ENCODE results near the gene GCSH. TPM values are rescaled to one million over a fixed set of nuclear protein-coding genes. Genes with fewer than 3 reads are reported as not detected.
A peak's percentile ranks its signal among the peaks of the same experiment; 100 is the strongest.

The GCSH gene
- total and polyA plus RNA-seq, 12 donors, result 10.3 to 80.1 (median 24.6) TPM

DNA sequence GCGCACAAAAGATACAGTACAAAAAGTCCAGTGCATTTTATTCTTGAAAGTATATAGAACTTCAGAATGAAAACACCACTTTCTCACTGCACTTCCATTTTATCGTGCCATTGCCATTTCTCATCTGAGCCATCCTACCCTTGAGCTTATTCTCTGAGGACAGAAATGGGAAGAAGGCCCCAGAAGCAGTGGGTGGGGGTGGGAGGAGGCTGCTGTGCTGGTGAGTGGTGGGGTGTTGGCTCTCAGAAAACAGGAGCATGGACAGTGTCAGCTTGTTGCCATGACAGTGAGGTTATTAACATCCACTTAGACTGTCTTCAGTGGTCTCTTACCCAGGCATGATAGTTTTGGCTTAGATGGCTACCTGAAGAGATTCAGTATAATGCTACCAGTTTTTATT, 56.1 kb downstream of the GCSH start:
- intact Hi-C loops (cut with DNase I), result no loop called here
- Histone ChIP-seq H3K9me3 (replicated peaks in 1 of 3) (no peaks in the 10 kb centered on the region), H3K4me1 (replicated peaks in 1 of 2) (peaks cover 9 to 20% of the 10 kb centered on the region in 2 donors), H3K27ac (no peak overlapping the region), H3K4me3 (no peak overlapping the region), H3K36me3 (replicated peaks in 1 of 2) (peaks cover 0 to 38% of the 10 kb centered on the region in 2 donors), H3K27me3 (no peaks in the 10 kb centered on the region)
- no peak for DNase-seq
- 87 to 98% (median 94%) methylated on average over 2 of the region's 2 CpGs for WGBS, 4 donors
- TF ChIP-seq POLR2A (IDR thresholded peaks at IDR 0.05), result no peak
- TF ChIP-seq, protein P1, sequence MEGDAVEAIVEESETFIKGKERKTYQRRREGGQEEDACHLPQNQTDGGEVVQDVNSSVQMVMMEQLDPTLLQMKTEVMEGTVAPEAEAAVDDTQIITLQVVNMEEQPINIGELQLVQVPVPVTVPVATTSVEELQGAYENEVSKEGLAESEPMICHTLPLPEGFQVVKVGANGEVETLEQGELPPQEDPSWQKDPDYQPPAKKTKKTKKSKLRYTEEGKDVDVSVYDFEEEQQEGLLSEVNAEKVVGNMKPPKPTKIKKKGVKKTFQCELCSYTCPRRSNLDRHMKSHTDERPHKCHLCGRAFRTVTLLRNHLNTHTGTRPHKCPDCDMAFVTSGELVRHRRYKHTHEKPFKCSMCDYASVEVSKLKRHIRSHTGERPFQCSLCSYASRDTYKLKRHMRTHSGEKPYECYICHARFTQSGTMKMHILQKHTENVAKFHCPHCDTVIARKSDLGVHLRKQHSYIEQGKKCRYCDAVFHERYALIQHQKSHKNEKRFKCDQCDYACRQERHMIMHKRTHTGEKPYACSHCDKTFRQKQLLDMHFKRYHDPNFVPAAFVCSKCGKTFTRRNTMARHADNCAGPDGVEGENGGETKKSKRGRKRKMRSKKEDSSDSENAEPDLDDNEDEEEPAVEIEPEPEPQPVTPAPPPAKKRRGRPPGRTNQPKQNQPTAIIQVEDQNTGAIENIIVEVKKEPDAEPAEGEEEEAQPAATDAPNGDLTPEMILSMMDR (IDR thresholded peaks at IDR 0.05), result no peak

GRCh38 chr16:81036751-81037350, 59.3 kb downstream of the GCSH start:
- 28 to 35% (median 33%) methylated on average over 10 of the region's 10 CpGs for WGBS, 4 donors
- Histone ChIP-seq H3K27ac (no peak overlapping the region), H3K9me3 (replicated peaks in 1 of 3) (no peaks in the 10 kb centered on the region), H3K4me1 (replicated peaks in 1 of 2) (peaks cover 9 to 20% of the 10 kb centered on the region in 2 donors), H3K4me3 (peak overlapping the region in 3 of 4 donors; percentile 19 to 98 (median 43)), H3K36me3 (replicated peaks in 1 of 2) (peaks cover 0 to 6% of the 10 kb centered on the region in 2 donors), H3K27me3 (no peaks in the 10 kb centered on the region)
- TF ChIP-seq POLR2A (IDR thresholded peaks at IDR 0.05), result no peak
- TF ChIP-seq, protein P1 (IDR thresholded peaks at IDR 0.05), result no peak
- DNase-seq, result peak in 1 of 7 donors; percentile 5
- intact Hi-C loops (cut with DNase I), result loop anchor here (5.0 to 10.0 kb wide), 2 partner anchors 58 to 700 kb away; partner anchors contain the start of gene GCSH (in 1 of the 2)

- no peaks in the 10 kb centered on the region for H3K36me3 ChIP-seq (replicated peaks in 1 of 2)
- WGBS, 4 donors, result 0 to 6% (median 0%) methylated on average over 3 to 80 of the region's 80 CpGs
- no peaks in the 10 kb centered on the region for H3K9me3 ChIP-seq (replicated peaks in 1 of 3)
- TF ChIP-seq, protein P1 (IDR thresholded peaks at IDR 0.05), result no peak
- no peak for TF ChIP-seq POLR2A (IDR thresholded peaks at IDR 0.05)
- peak overlapping the region in 3 of 4 donors; percentile 19 to 98 (median 43) for H3K4me3 ChIP-seq
- intact Hi-C loops (cut with DNase I), result loop anchor here (5.0 to 10.0 kb wide), 2 partner anchors 59 to 701 kb away; partner anchors contain the start of gene GCSH (in 1 of the 2)
- no peaks in the 10 kb centered on the region for H3K27me3 ChIP-seq
- H3K27ac ChIP-seq, result peak overlapping the region in 3 of 5 donors; percentile 68 to 94 (median 78)
- peak; percentile 23 to 57 (median 38) for DNase-seq
- peaks cover 9 to 20% of the 10 kb centered on the region in 2 donors for H3K4me1 ChIP-seq (replicated peaks in 1 of 2)
Observed at GRCh38 chr16:81035975-81036750, 60.0 kb downstream of the GCSH start.

DNA sequence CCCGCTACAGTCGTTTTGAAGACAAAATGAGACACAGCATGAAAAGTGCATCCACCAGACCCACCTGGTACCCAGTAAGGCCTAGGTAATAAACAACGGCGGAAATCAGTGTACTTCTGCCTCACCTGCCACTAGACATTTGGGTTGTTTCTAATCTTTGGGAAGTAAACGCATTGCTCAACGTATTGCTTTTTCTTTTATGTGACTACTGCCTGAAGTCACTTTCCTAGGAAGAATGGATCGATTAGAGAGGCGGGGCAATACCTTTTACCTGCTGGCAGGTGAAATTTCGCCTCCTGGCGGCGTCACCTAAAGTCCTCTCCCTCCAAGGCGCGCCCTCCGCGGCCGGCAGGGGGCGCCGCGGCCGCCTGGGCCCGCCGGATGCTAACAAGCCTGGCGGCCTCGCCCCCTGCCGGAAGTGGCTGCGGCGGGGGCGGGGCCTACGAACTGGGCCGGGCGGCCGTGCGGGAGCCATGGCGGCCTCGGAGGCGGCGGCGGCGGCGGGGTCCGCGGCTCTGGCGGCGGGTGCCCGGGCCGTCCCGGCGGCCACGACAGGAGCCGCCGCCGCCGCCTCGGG, 60.7 kb downstream of the GCSH start, which contains the start of gene ATMIN:
ATMIN (plus strand) TSS at position 445 of the 577 bp plus-strand sequence; CDS start at position 474, 29 bp downstream.
- Histone ChIP-seq H3K36me3 (replicated peaks in 1 of 2) (no peaks in the 10 kb centered on the region), H3K4me3 (peak within 1 kb of the TSS in 3 of 4 donors; percentile 19 to 98 (median 43)), H3K27ac (peak within 1 kb of the TSS in 3 of 5 donors; percentile 68 to 94 (median 78)), H3K9me3 (replicated peaks in 1 of 3) (no peaks in the 10 kb centered on the region), H3K27me3 (no peaks in the 10 kb centered on the region), H3K4me1 (replicated peaks in 1 of 2) (peaks cover 9 to 20% of the 10 kb centered on the region in 2 donors)
- 5 to 42% (median 15%) methylated on average over 6 to 54 of the region's 54 CpGs for WGBS, 4 donors
- intact Hi-C loops (cut with DNase I), result loop anchor here (5.0 to 10.0 kb wide), 2 partner anchors 59 to 702 kb away; partner anchors contain the start of gene GCSH (in 1 of the 2)
- TF ChIP-seq POLR2A (IDR thresholded peaks at IDR 0.05), result peak in 1 of 2 donors; percentile 28
- TF ChIP-seq, protein P1 (IDR thresholded peaks at IDR 0.05), result peak; percentile 69 to 98 (median 94)
- DNase-seq, result peak; percentile 78 to 90 (median 86)
